Measurements from ENCODE around the gene DNHD1. TPM values are rescaled to one million over a fixed set of nuclear protein-coding genes. Genes with fewer than 3 reads are reported as not detected.

Gene DNHD1
- total and polyA plus RNA-seq, 2 of the 4 experiments (the other 2 are of a cell fraction) = 1.8 to 3.6 TPM

GRCh38 chr11:6557761-6558674, 60.9 kb downstream of the DNHD1 start:
- H2AFZ ChIP-seq (replicated peaks; ENCODE audit: low read length, poor library complexity) = no peak overlapping the region
- H4K91ac ChIP-seq (ENCODE audit: insufficient read depth, low read depth, low read length) = no peak overlapping the region
- no peaks in the 10 kb centered on the region for H3K9me3 ChIP-seq (ENCODE audit: control insufficient read depth, insufficient read depth, low read length)
- H2BK15ac ChIP-seq (ENCODE audit: low read depth, low read length) = no peak overlapping the region
- H2BK5ac ChIP-seq (ENCODE audit: low read depth, low read length, poor library complexity, severe bottlenecking) = no peak overlapping the region
- H2AK9ac ChIP-seq (replicated peaks; ENCODE audit: low read depth, low read length, poor library complexity) = no peak overlapping the region
- no peak overlapping the region for H3K23ac ChIP-seq (ENCODE audit: low read depth, low read length)
- dilution Hi-C loops (cut with HindIII; ENCODE audit: low sequenced_read_pairs, unreplicated experiment) = no loop called here
- 95% methylated on average over 10 of the region's 14 CpGs; no CpG with 5 or more reads in 1 of the 2 experiments for WGBS, 2 experiments (ENCODE audit: extremely low coverage in 2 of 2, insufficient read length in 1 of 2)
- H4K20me1 ChIP-seq (ENCODE audit: insufficient read depth, low read length) = no peaks in the 10 kb centered on the region
- no peaks in the 10 kb centered on the region for H3K36me3 ChIP-seq (ENCODE audit: control insufficient read depth, insufficient read depth, low read length)
- H3K9ac ChIP-seq (ENCODE audit: low read depth, low read length) = no peak overlapping the region
- CTCF ChIA-PET = no interaction called here
- H2BK120ac ChIP-seq (ENCODE audit: low read depth, low read length) = no peak overlapping the region
- no peaks in the 10 kb centered on the region for H3K4me1 ChIP-seq (ENCODE audit: control insufficient read depth, insufficient read depth, low read length)
- in situ Hi-C loops (cut with MboI; ENCODE audit: low sequenced_read_pairs) = no loop called here
- no peak for ATAC-seq (ENCODE audit: low read depth)
- no peak overlapping the region for H3K56ac ChIP-seq (ENCODE audit: extremely low read depth, insufficient read depth, low read length)
- BruUV-seq (replicated peaks) = no TSS peak
- H3K79me1 ChIP-seq (ENCODE audit: low read depth in 1 of 2, low read length in 2 of 2) = no peaks in the 10 kb centered on the region
- no peak overlapping the region for H2AK5ac ChIP-seq (ENCODE audit: low read depth, low read length)
- no peak overlapping the region for H3K4me2 ChIP-seq (ENCODE audit: low read depth, low read length)
- no peak overlapping the region for H3K18ac ChIP-seq (ENCODE audit: low read depth, low read length)
- intact Hi-C loops (cut with micrococcal nuclease) = no loop called here
- no peaks in the 10 kb centered on the region; the same call in 1 of the 2 replicates for H3K9me1 ChIP-seq (ENCODE audit: insufficient read depth, low read length)
- H3K27me3 ChIP-seq (ENCODE audit: control insufficient read depth, insufficient read depth, low read length) = no peaks in the 10 kb centered on the region
- no peak overlapping the region for H3K27ac ChIP-seq (ENCODE audit: insufficient read depth, low read length)
- H3K4me3 ChIP-seq (ENCODE audit: insufficient read depth, low read depth, low read length) = no peak overlapping the region
- no peak overlapping the region for H3K4ac ChIP-seq (ENCODE audit: low read depth, low read length)
- H2BK20ac ChIP-seq (ENCODE audit: low read depth, low read length) = no peak overlapping the region
- H3K14ac ChIP-seq (replicated peaks; ENCODE audit: low read depth, low read length) = no peak overlapping the region
- H4K5ac ChIP-seq (ENCODE audit: low read depth, low read length) = no peak overlapping the region
- POLR2A ChIA-PET (ENCODE audit: unreplicated experiment) = no interaction called here
- H4K8ac ChIP-seq (ENCODE audit: low read depth in 2 of 2, low read length in 2 of 2) = no peak overlapping the region
- DNase-seq = no peak
- no peak for TF ChIP-seq MAZ (IDR thresholded peaks at IDR 0.05; ENCODE audit: borderline replicate concordance, low read depth, low read length)
- TF ChIP-seq POLR2A (IDR thresholded peaks at IDR 0.05; ENCODE audit: low read depth, low read length) = no peak
- TF ChIP-seq CHD1 (IDR thresholded peaks at IDR 0.05; ENCODE audit: low read depth, low read length) = no peak
- TF ChIP-seq CTCF (conservative IDR thresholded peaks at IDR 0.05; ENCODE audit: low read depth, low read length) = no peak
- TF ChIP-seq NFE2L2 (IDR thresholded peaks at IDR 0.05; ENCODE audit: low read depth, low read length) = no peak
- TF ChIP-seq ELK1 (IDR thresholded peaks at IDR 0.05; ENCODE audit: borderline replicate concordance, low read depth, low read length) = no peak
- TF ChIP-seq CEBPB (IDR thresholded peaks at IDR 0.05; ENCODE audit: low read depth, low read length) = no peak
- no peak for TF ChIP-seq USF2 (IDR thresholded peaks at IDR 0.05; ENCODE audit: low read depth, low read length)
- TF ChIP-seq MAFK (IDR thresholded peaks at IDR 0.05; ENCODE audit: low read depth, low read length) = no peak
